Islet of Langerhans (tissue), 1 donor: ENCODE measurements around the gene RASGEF1B.
"Not testable (repeated sequence)": the region's sequence is repeated elsewhere in the genome, so short reads cannot be mapped to it uniquely, and the experiment has no call there.

ENCODE experiments used
- FAIRE-seq: peaks from one replicate; lab custom pipeline; 2011; peaks lifted over from hg19 to GRCh38; lab: Jason Lieb, UNC

RASGEF1B gene

DNA sequence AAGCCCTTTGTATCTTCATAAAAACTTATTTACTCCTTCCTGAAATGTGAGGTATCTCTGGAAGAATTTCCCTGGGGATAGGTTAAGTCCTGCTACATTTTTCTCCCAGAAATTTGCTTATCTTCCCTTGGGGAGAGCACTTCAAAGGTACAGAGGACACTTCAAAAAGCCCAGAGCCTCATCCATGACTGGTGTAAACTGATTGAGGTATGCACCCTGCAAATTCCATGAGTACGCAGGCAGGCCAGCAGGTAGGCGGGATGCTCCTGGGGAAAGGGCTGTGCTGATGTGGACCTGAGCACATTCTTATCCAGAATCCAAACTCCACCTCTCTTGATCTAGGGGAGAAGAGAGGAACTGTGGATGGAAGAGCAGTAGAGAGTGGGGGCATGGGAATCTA lies 26.3 kb upstream of the RASGEF1B start:
- no peak for FAIRE-seq

DNA sequence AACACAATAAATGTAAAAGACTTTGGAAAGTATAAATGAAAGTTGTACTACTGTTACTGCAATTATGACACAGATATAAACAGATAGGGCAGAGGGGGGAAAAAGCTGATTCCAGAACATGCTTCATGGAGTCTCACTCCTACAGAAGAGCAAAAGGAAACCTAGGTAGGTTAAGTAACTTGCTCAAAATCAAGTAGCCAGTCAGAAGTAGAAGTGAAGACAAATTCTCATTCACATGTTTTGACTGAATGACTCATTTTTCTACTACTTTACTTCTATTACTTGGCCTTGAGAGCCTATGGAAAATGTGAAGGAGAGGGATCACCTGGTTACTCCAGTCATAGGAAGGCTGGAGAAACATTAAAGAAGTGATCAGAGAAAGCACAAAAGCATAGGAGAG lies 23.6 kb upstream of the RASGEF1B start:
- no peak for FAIRE-seq

- FAIRE-seq: peak; percentile 93
Measured at GRCh38 chr4:81494031-81494431, 22.3 kb upstream of the RASGEF1B start.

GRCh38 chr4:81492606-81493230 lies 21.0 kb upstream of the RASGEF1B start:
- no peak for FAIRE-seq

DNA sequence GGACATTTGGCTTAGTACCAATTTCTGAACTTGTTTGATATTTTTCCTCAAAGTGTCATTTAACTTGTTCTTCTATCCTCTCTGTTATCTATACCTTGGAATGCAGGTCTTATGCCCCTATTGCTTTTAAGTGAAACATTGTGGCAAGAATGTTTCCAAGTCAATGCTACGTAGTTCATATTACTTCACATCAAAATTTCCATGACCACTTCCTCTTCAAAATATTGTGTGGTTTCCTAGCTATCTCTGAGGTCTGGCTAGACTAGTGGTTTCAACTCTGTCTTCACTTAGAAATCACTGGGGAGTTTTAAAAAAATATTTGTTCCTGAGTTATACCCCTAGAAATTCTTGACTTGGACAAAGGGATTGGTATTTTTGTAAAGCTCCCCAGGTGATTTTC lies 20.2 kb upstream of the RASGEF1B start:
- peak; percentile 70 for FAIRE-seq

GRCh38 chr4:81490403-81491160 lies 18.9 kb upstream of the RASGEF1B start:
- FAIRE-seq: no peak

- no peak for FAIRE-seq
Measured at GRCh38 chr4:81486502-81486901, 14.8 kb upstream of the RASGEF1B start.

- FAIRE-seq: no peak
Measured at GRCh38 chr4:81485310-81485980, 13.7 kb upstream of the RASGEF1B start.

GRCh38 chr4:81482326-81482725 lies 10.6 kb upstream of the RASGEF1B start:
- FAIRE-seq: no peak

DNA sequence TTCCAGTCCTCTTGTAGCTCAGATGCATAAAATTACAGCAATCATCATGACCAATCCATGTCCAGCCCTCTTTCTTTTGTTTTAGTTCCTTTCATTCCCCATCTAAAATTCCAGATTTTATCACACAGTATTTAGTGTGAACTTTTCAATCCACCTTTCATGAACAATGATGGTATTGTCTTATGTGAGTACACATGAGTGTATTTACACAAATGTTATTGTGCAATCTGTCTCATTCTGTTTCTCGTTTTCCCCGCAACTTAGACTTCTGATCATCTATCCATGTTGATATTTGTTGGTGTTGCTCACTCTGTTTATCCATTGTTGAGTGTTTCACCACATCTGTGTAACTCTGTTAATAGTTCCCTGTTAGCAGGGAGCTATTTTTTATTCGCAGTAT lies 9.4 kb upstream of the RASGEF1B start:
- FAIRE-seq: no peak

- not testable (repeated sequence) for FAIRE-seq
Measured at GRCh38 chr4:81479573-81479972, 7.9 kb upstream of the RASGEF1B start.

DNA sequence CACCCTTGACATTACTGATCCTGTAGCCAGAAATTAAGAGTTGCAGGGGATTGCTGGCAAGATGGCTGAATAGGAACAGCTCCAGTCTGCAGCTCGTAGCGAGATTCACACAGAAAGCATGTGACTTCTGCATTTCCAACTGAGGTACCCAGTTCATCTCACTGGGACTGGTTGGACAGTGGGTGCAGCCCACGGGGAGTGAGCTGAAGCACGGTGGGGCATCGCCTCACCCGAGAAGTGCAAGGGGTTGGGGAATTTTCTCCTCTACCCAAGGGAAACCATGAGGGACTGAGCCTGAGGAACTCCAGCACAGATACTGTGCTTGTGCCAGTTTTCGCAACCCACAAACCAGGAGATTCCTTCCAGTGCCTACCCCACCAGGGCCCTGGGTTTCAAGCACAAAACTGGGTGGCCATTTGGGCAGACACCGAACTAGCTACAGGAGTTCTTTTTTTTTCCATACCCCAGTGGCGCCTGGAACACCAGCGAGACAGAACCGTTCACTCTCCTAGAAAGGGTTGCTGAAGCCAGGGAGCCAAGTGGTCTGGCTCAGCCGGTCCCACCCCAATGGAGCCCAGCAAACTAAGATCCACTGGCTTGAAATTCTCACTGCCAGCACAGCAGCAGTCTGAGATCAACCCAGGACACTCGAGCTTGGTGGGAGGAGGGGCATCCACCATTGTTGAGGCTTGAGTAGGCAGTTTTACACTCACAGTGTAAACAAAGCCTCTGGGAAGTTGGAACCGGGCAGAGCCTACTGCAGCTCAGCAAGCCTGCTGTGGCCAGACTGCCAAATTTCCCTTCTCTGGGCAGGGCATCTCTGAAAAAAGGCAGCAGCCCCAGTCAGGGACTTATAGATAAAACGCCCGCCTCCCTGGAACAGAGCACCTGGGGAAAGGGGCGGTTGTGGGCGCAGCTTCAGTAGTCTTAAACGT lies 1.9 kb upstream of the RASGEF1B start:
- FAIRE-seq: not testable (repeated sequence)

GRCh38 chr4:81472281-81473182 lies 825 bp upstream of the RASGEF1B start:
- FAIRE-seq: peak; percentile 82

GRCh38 chr4:81471298-81471587 lies 464 bp downstream of the RASGEF1B start:
- FAIRE-seq: no peak

- FAIRE-seq: peak; percentile 96
Measured at GRCh38 chr4:81470456-81471297, 1.0 kb downstream of the RASGEF1B start.

GRCh38 chr4:81469781-81470455 lies 1.8 kb downstream of the RASGEF1B start:
- no peak for FAIRE-seq

- FAIRE-seq: no peak
Measured at GRCh38 chr4:81468678-81469077, 3.0 kb downstream of the RASGEF1B start.

GRCh38 chr4:81467672-81467964 lies 4.1 kb downstream of the RASGEF1B start:
- no peak for FAIRE-seq

- FAIRE-seq: peak; percentile 99
Measured at GRCh38 chr4:81466841-81467671, 4.7 kb downstream of the RASGEF1B start.
